Measurements from ENCODE around the gene ANKS1A.
"Not testable (repeated sequence)": the region's sequence is repeated elsewhere in the genome, so short reads cannot be mapped to it uniquely, and the experiment has no call there.

The ANKS1A gene

GRCh38 chr6:34885837-34886236 lies 3.2 kb upstream of the ANKS1A start:
- DNase-seq (ENCODE audit: low read depth, low spot score) = not testable (repeated sequence)

- peak; percentile 96 for DNase-seq (ENCODE audit: low read depth, low spot score)
Observed at GRCh38 chr6:34887753-34888513, 1.1 kb upstream of the ANKS1A start, which contains the start of gene TAF11. Gene TAF11 (minus strand): TSS chr6:34888042. CDS start chr6:34887957, 85 bp downstream.

- no peak for DNase-seq (ENCODE audit: low read depth, low spot score)
Observed at GRCh38 chr6:34888514-34888856, 570 bp upstream of the ANKS1A start.

- no peak for DNase-seq (ENCODE audit: low read depth, low spot score)
Observed at GRCh38 chr6:34890533-34890925, 1.5 kb downstream of the ANKS1A start.

- no peak for DNase-seq (ENCODE audit: low read depth, low spot score)
Observed at GRCh38 chr6:34891296-34891695, 2.2 kb downstream of the ANKS1A start.

- no peak for DNase-seq (ENCODE audit: low read depth, low spot score)
Observed at GRCh38 chr6:34894693-34895092, 5.6 kb downstream of the ANKS1A start.

GRCh38 chr6:34897130-34897529 lies 8.1 kb downstream of the ANKS1A start:
- no peak for DNase-seq (ENCODE audit: low read depth, low spot score)

- no peak for DNase-seq (ENCODE audit: low read depth, low spot score)
Observed at GRCh38 chr6:34897716-34898115, 8.7 kb downstream of the ANKS1A start.

GRCh38 chr6:34899748-34900147 lies 10.7 kb downstream of the ANKS1A start:
- not testable (repeated sequence) for DNase-seq (ENCODE audit: low read depth, low spot score)

GRCh38 chr6:34900321-34901031 lies 11.4 kb downstream of the ANKS1A start:
- no peak for DNase-seq (ENCODE audit: low read depth, low spot score)

GRCh38 chr6:34901930-34902329 lies 12.9 kb downstream of the ANKS1A start:
- no peak for DNase-seq (ENCODE audit: low read depth, low spot score)

GRCh38 chr6:34904990-34905613 lies 16.0 kb downstream of the ANKS1A start:
- no peak for DNase-seq (ENCODE audit: low read depth, low spot score)

- no peak for DNase-seq (ENCODE audit: low read depth, low spot score)
Observed at GRCh38 chr6:34906826-34907225, 17.8 kb downstream of the ANKS1A start.

- DNase-seq (ENCODE audit: low read depth, low spot score) = no peak
Observed at GRCh38 chr6:34908194-34908593, 19.1 kb downstream of the ANKS1A start.

GRCh38 chr6:34909320-34909883 lies 20.3 kb downstream of the ANKS1A start:
- DNase-seq (ENCODE audit: low read depth, low spot score) = no peak

GRCh38 chr6:34911822-34912221 lies 22.8 kb downstream of the ANKS1A start:
- no peak for DNase-seq (ENCODE audit: low read depth, low spot score)

- DNase-seq (ENCODE audit: low read depth, low spot score) = no peak
Observed at GRCh38 chr6:34912715-34913464, 23.8 kb downstream of the ANKS1A start.

- no peak for DNase-seq (ENCODE audit: low read depth, low spot score)
Observed at GRCh38 chr6:34914358-34914757, 25.3 kb downstream of the ANKS1A start.

GRCh38 chr6:34916348-34916967 lies 27.4 kb downstream of the ANKS1A start:
- no peak for DNase-seq (ENCODE audit: low read depth, low spot score)

- no peak for DNase-seq (ENCODE audit: low read depth, low spot score)
Observed at GRCh38 chr6:34917626-34918285, 28.7 kb downstream of the ANKS1A start.

GRCh38 chr6:34919651-34920050 lies 30.6 kb downstream of the ANKS1A start:
- DNase-seq (ENCODE audit: low read depth, low spot score) = no peak
